NCI-H2227 (cell line): ENCODE data around the gene UCMA.

Source experiments
- DNase-seq: peaks from one replicate; lab custom pipeline; 2025; ENCODE audit not compliant: unreplicated experiment; lab: John Stamatoyannopoulos, UW

UCMA gene

DNA sequence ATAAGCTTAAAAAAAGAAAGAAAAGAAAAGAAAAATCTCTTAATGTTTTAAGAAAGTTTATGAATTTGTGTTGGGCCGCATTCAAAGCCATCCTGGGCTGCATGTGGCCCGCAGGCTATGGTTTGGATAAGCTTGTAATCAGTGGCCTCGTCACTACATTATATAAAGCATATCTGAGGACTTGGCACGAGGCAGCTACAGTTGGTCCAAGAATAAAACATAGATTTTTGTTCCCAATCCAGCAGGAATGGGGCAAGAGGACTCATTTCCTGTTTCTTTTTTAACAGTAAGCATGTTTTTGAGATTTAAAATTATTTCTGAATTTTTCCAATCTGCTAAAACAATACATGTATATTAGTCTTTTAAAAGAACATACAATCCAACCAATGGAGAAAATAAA lies 44.2 kb downstream of the UCMA start:
- DNase-seq = no peak

GRCh38 chr10:13188593-13188992 lies 45.6 kb downstream of the UCMA start:
- DNase-seq = no peak

DNA sequence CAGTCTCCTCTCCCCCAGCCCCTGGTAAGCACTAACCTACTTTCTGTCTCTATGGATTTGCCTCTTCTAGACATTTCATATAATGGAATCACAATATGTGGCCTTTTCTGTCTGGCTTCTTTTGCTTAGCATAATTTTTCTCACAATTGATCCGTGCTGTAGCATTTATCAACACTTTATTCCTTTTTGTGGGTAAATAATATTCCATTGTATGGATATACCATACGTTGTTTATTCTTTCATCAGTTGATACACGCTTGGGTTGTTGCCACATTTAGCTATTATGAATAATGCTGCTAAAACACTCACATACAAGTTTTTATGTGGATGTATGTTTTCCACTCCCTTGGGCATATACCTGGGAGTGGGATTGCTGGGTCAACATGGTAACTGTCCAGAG lies 47.0 kb downstream of the UCMA start:
- DNase-seq = no peak

DNA sequence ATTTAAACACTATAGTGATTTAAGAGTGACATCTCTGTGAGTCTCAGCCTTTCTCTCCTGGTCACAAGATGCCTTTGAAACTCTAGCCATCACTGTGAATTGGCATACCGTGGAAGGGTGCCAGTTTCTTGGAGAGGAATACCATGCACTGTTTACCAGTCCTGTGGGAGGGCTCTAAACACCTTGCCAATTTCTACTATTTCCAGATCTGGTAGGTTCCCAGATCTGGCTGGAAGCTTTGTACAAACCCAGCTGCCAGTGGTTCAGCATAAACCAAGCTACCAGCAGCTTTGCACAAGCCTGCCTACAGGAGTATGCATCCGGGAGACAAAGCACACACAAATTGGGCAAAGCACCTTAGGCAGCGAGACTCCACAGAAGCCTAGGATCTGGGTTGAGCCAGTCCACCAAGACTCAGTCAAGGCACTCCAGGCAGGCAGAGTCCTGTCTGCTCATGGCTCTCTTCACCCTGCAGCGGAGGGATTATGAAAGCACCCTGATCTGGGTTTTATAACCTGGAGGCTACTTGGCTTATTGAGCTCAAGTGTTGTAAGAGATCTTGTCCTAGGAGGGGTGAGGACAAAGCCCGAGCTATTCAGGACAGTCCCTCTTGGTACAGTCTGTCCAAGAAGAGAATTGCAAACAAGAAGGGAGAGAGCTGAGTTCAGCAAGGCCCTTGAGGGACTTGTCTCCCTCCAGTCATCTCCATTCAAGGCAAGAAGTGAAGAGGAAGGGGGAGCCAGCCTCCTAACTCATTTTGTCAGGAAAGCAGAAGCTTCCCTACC lies 49.3 kb downstream of the UCMA start:
- DNase-seq = no peak

GRCh38 chr10:13184276-13184675 lies 49.9 kb downstream of the UCMA start:
- no peak for DNase-seq

GRCh38 chr10:13183625-13184024 lies 50.5 kb downstream of the UCMA start:
- no peak for DNase-seq

DNA sequence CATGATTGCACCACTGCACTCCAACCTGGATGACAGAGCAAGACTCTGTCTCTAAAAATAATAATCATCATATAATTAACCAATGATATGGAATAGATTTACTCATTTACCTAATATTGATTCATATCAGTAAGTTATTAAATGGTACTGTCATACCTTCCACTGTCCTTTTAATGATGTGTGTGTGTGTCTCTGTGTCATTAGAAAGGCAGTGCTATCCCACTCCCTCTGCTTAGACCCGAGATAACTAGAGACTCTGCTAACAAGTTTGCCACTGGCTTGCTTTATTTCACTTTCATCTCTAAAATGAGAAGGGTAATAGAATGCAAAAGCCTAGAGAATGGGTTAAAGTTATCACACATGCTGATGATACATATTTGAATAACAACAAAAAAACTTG lies 51.8 kb downstream of the UCMA start:
- no peak for DNase-seq

DNA sequence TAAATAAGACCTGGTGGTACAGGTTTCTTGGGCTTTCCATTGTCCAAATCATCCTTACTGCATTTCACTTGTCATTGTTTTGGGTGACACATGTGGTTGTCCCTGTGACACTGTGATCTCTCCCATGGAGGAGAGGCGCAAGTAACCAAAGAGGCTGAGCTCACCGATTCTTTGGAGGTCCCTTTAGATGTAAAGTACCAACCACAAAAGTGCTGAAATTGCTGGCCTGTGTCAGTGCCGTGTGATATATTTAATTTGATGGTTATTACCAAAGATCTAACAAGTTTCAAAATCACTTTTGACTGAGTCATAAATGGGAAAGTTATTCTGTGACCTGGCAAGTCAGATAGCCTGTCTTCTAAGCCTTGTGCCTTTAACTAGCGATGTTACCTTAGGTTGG lies 53.4 kb downstream of the UCMA start:
- DNase-seq = no peak

DNA sequence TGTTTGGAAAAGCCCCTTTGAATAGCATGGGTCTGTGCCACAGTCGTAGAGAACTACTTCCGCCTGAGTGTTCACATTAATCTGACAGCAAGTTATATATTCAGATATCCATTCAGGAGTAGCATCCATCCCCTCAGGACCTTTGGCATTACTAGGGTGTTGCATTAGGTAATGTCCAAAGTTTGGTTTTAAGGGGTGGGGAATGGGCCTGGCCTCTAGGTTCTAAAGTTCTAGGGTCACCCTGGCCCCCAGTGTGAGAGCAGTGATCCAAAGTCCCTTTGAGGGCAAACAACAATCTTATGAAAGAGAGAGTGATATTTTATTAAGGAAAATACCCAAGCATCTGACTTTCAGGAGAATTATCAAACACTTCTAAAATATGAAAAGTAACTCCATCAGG lies 60.6 kb downstream of the UCMA start:
- DNase-seq = no peak
